Osteoblast (primary cell): Measurements from ENCODE around the gene SOX10. TPM values are rescaled to one million over a fixed set of nuclear protein-coding genes. Genes with fewer than 3 reads are reported as not detected.

ENCODE experiments used
- DNase-seq: peaks from one replicate; pipeline ENCODE4 v3.0.0; 2011; ENCODE audit warnings: low spot score, mixed read lengths; ENCODE audit not compliant: insufficient read length; ENCODE audit errors: missing footprints
- H2AFZ ChIP-seq: 2 replicates; pipeline ENCODE4 v1.6.0; 2011; ENCODE audit warnings: mild to moderate bottlenecking, low read length
- H3K27ac ChIP-seq: 2 replicates; pipeline ENCODE4 v1.5.1; 2011; ENCODE audit warnings: mild to moderate bottlenecking, low read depth, low read length, moderate library complexity
- H3K27me3 ChIP-seq: 2 replicates; pipeline ENCODE4 v1.6.0; 2012; ENCODE audit warnings: mild to moderate bottlenecking, control low read depth, inconsistent platforms, low read length, moderate library complexity; ENCODE audit not compliant: insufficient read depth
- H3K36me3 ChIP-seq: 2 replicates; pipeline ENCODE4 v1.5.1; 2011; ENCODE audit warnings: mild to moderate bottlenecking, low read length, control low read depth, moderate library complexity; ENCODE audit not compliant: insufficient read depth
- H3K4me1 ChIP-seq: 2 replicates; pipeline ENCODE4 v1.5.1; 2011; ENCODE audit warnings: mild to moderate bottlenecking, low read length, control low read depth, moderate library complexity; ENCODE audit not compliant: insufficient read depth
- H3K4me2 ChIP-seq: 2 replicates; pipeline ENCODE4 v1.6.0; 2011; ENCODE audit warnings: mild to moderate bottlenecking, low read length; ENCODE audit not compliant: insufficient read depth
- H3K4me3 ChIP-seq: fragments of 200-600 bp; sonication (generic); 3 replicates; pipeline ENCODE4 v1.5.1; 2012; ENCODE audit warnings: mild to moderate bottlenecking, low read length, inconsistent platforms; ENCODE audit not compliant: insufficient read depth
- H3K79me2 ChIP-seq: 2 replicates; pipeline ENCODE4 v1.6.0; 2012; ENCODE audit warnings: mild to moderate bottlenecking, low read length, control low read depth, inconsistent platforms; ENCODE audit not compliant: insufficient read depth
- H3K9me3 ChIP-seq: 2 replicates; pipeline ENCODE4 v1.5.1; 2011; ENCODE audit warnings: low read depth, low read length, control low read depth
- H4K20me1 ChIP-seq: 2 replicates; pipeline ENCODE4 v1.6.0; 2012; ENCODE audit warnings: mild to moderate bottlenecking, low read length, control low read depth; ENCODE audit not compliant: insufficient read depth
- total RNA-seq: library from RNA; depleted of rRNA; stranded (reverse); fragments of >200 nt; gene quantifications from 2 replicates; pipeline ENCODE4 v1.2.3, GENCODE V29; 2012
- TF ChIP-seq, protein P1 (sequence below): IDR thresholded peaks from 2 replicates; pipeline ENCODE4 v1.5.1; 2011; ENCODE audit warnings: mild to moderate bottlenecking, low read depth, low read length, moderate library complexity; ENCODE audit errors: extremely low read depth

Gene SOX10
- total RNA-seq, 1 donor, result not detected

DNA sequence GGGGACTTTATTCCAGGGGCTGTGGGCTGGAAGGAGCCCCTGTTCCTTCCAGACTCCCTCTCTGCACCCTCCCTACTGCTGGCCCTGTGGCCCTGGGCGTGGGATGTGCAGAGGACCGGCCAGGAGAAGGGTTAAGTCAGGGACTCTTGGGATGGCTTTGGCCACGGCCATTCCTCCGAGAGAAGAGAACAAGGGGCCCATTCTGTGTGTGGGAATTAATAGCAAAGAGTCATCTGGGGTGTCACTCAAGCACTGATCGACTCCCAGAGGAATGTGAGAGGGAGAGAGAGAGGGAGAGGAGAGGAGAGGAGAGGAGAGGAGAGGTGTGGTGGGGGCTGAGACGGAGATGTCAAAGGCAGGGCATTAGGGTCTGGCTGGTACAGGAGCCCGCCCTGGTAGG, 14.2 kb upstream of the SOX10 start:
- Histone ChIP-seq H3K27ac (no peak overlapping the region), H3K9me3 (no peaks in the 10 kb centered on the region), H3K36me3 (no peaks in the 10 kb centered on the region), H3K4me3 (no peak overlapping the region), H3K4me2 (no peak overlapping the region), H2AFZ (no peak overlapping the region), H3K79me2 (no peaks in the 10 kb centered on the region), H3K27me3 (no peaks in the 10 kb centered on the region), H4K20me1 (no peaks in the 10 kb centered on the region), H3K4me1 (peaks cover 6% of the 10 kb centered on the region)
- DNase-seq, result peak; percentile 55
- TF ChIP-seq, protein P1, sequence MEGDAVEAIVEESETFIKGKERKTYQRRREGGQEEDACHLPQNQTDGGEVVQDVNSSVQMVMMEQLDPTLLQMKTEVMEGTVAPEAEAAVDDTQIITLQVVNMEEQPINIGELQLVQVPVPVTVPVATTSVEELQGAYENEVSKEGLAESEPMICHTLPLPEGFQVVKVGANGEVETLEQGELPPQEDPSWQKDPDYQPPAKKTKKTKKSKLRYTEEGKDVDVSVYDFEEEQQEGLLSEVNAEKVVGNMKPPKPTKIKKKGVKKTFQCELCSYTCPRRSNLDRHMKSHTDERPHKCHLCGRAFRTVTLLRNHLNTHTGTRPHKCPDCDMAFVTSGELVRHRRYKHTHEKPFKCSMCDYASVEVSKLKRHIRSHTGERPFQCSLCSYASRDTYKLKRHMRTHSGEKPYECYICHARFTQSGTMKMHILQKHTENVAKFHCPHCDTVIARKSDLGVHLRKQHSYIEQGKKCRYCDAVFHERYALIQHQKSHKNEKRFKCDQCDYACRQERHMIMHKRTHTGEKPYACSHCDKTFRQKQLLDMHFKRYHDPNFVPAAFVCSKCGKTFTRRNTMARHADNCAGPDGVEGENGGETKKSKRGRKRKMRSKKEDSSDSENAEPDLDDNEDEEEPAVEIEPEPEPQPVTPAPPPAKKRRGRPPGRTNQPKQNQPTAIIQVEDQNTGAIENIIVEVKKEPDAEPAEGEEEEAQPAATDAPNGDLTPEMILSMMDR, result no peak

DNA sequence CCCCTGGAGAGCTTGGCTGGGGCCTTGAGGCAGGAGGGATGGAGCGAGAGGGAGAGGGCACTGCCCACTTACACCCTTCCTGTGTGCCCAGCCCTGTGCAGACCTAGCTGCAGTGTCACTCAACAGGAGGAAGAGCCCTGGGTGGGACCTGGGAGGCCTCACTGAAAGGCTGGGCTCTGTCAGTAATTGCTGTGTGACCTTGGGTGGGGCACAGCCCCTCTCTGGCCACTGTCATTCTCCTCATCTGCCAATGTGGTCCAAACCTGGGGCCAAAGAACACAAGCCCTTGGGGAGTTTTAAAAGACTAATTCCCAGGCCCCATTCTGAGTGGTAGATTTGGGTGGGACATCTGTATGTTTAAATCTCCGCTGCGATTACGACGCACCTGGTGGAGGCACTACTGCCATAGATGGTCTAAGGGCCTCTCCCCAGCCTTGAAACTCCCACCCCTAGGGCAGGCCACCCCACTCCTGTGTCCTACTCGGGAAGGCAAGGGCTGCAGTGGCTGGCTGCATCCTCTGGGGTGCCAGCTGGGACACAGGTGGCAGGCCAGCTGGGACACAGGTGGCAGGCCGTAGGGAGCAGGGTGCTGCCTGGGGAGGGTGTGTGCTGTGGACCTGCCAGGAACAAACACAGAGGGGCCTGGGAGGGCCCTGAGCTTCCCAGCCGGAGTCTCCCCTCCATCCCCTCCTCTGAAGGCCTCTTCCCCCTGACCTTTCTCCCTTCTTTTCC, 12.3 kb upstream of the SOX10 start:
- H3K4me2 ChIP-seq, result no peak overlapping the region
- H3K27me3 ChIP-seq, result no peaks in the 10 kb centered on the region

DNA sequence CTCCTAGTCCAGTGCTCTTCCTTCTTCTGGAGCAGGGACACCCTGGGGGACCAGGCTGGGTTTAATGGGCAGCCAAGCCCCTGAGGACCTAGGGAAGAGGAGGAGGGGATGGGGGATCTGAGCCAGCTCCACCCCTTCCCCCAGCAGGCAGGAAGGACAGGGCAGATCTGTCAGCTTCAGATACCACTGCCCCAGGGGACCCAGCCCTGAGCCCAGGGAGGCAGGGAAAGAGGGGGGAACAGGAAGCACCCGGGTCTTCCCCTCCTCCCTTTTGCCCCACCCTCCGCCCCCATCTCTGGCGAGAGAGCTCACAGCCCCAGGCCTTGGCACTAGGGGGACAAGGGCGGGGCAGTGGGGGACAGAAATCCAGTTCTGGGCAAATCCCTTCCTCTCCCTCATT, 11.7 kb upstream of the SOX10 start:
- Histone ChIP-seq H3K4me1 (peaks cover 6% of the 10 kb centered on the region), H3K27me3 (no peaks in the 10 kb centered on the region), H4K20me1 (no peaks in the 10 kb centered on the region), H3K4me2 (no peak overlapping the region), H3K27ac (no peak overlapping the region), H3K4me3 (no peak overlapping the region), H3K9me3 (no peaks in the 10 kb centered on the region), H2AFZ (no peak overlapping the region), H3K79me2 (no peaks in the 10 kb centered on the region), H3K36me3 (no peaks in the 10 kb centered on the region)
- peak; percentile 57 for DNase-seq
- TF ChIP-seq, protein P1, result no peak

More for the DNA sequence above, 12.3 kb upstream of the SOX10 start:
- H3K27ac ChIP-seq, result no peak overlapping the region
- H3K9me3 ChIP-seq, result no peaks in the 10 kb centered on the region
- peak; percentile 60 for DNase-seq
- no peaks in the 10 kb centered on the region for H3K36me3 ChIP-seq
- no peaks in the 10 kb centered on the region for H3K79me2 ChIP-seq
- H3K4me1 ChIP-seq, result peaks cover 6% of the 10 kb centered on the region
- no peak overlapping the region for H2AFZ ChIP-seq
- H3K4me3 ChIP-seq, result no peak overlapping the region
- no peaks in the 10 kb centered on the region for H4K20me1 ChIP-seq
- TF ChIP-seq, protein P1, result no peak

DNA sequence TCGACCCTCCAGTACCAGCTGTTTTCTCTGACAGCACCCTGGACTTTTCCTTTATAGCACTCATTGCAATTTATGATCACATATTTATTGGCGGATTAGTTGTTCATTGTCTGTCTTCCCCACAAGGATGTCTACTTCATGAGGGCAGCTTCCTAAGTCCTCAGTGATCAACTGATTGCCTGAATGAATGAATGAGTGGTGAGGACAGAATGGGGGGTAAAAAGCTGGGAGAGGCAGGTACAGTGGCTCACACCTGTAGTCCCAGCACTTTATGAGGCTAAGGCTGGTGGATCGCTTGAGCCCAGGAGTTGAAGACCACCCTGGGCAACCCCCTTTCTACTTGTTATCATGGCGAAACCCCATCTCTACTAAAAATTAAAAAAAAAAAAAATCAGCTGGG, 11.1 kb upstream of the SOX10 start:
- no peaks in the 10 kb centered on the region for H4K20me1 ChIP-seq
- no peak overlapping the region for H3K4me2 ChIP-seq
- no peaks in the 10 kb centered on the region for H3K36me3 ChIP-seq
- H3K27me3 ChIP-seq, result no peaks in the 10 kb centered on the region
- no peak overlapping the region for H3K4me3 ChIP-seq
- H3K27ac ChIP-seq, result no peak overlapping the region
- H3K9me3 ChIP-seq, result no peaks in the 10 kb centered on the region
- peak; percentile 51 for DNase-seq
- no peak overlapping the region for H2AFZ ChIP-seq
- H3K79me2 ChIP-seq, result no peaks in the 10 kb centered on the region
- TF ChIP-seq, protein P1, result no peak
- H3K4me1 ChIP-seq, result peaks cover 6% of the 10 kb centered on the region
